ENCODE results near the gene OGFOD3. TPM values are rescaled to one million over a fixed set of nuclear protein-coding genes. Genes with fewer than 3 reads are reported as not detected.

Gene OGFOD3
- total and polyA plus RNA-seq, 2 donors from 2014 or later: 27.8 to 36.1 TPM

DNA sequence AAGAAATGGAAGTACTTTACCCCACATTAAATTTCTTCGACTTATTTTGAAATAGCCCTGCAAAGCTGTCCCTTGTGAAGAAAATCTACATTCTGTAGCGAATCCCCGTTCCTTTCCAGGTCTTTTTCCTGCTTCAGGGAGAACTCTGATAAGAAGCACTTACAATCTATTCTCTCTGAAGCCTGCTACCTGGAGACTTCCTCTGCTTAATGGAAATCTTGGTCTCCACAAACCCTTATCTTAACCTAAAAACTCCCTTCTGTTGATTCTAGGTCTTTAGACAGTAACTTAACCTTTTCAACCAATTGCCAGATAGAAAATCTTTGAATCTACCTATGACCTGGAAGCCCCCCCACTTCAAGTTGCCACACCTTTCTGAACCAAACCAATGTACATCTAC, 33.8 kb upstream of the OGFOD3 start:
- no peak overlapping the region for H3K4me3 ChIP-seq (ENCODE audit: low read length in 3 of 3)
- TF ChIP-seq, protein P1, sequence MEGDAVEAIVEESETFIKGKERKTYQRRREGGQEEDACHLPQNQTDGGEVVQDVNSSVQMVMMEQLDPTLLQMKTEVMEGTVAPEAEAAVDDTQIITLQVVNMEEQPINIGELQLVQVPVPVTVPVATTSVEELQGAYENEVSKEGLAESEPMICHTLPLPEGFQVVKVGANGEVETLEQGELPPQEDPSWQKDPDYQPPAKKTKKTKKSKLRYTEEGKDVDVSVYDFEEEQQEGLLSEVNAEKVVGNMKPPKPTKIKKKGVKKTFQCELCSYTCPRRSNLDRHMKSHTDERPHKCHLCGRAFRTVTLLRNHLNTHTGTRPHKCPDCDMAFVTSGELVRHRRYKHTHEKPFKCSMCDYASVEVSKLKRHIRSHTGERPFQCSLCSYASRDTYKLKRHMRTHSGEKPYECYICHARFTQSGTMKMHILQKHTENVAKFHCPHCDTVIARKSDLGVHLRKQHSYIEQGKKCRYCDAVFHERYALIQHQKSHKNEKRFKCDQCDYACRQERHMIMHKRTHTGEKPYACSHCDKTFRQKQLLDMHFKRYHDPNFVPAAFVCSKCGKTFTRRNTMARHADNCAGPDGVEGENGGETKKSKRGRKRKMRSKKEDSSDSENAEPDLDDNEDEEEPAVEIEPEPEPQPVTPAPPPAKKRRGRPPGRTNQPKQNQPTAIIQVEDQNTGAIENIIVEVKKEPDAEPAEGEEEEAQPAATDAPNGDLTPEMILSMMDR (IDR thresholded peaks at IDR 0.05; ENCODE audit: borderline replicate concordance, extremely low read depth, insufficient read depth): no peak
- FAIRE-seq (no peak), DNase-seq (no peak)
- no peaks in the 10 kb centered on the region for H3K9me3 ChIP-seq (ENCODE audit: control insufficient read depth in 2 of 3, insufficient read depth in 1 of 3, low read length in 3 of 3)
- intact Hi-C loops (cut with DNase I): no loop called here
- H3K27me3 ChIP-seq (ENCODE audit: control insufficient read depth, insufficient read depth, low read length): no peaks in the 10 kb centered on the region
- no peak overlapping the region for H3K27ac ChIP-seq (ENCODE audit: low read depth in 2 of 2, low read length in 2 of 2)
- no peaks in the 10 kb centered on the region for H3K36me3 ChIP-seq (ENCODE audit: control insufficient read depth in 2 of 3, insufficient read depth in 3 of 3, low read length in 3 of 3)
- no peak overlapping the region for H3K9ac ChIP-seq (ENCODE audit: low read length in 3 of 3)
- H3K4me1 ChIP-seq (ENCODE audit: control insufficient read depth in 2 of 3, insufficient read depth in 2 of 3, low read depth in 1 of 3, low read length in 3 of 3): peaks cover 0 to 12% (median 7%) of the 10 kb centered on the region in 3 donors

DNA sequence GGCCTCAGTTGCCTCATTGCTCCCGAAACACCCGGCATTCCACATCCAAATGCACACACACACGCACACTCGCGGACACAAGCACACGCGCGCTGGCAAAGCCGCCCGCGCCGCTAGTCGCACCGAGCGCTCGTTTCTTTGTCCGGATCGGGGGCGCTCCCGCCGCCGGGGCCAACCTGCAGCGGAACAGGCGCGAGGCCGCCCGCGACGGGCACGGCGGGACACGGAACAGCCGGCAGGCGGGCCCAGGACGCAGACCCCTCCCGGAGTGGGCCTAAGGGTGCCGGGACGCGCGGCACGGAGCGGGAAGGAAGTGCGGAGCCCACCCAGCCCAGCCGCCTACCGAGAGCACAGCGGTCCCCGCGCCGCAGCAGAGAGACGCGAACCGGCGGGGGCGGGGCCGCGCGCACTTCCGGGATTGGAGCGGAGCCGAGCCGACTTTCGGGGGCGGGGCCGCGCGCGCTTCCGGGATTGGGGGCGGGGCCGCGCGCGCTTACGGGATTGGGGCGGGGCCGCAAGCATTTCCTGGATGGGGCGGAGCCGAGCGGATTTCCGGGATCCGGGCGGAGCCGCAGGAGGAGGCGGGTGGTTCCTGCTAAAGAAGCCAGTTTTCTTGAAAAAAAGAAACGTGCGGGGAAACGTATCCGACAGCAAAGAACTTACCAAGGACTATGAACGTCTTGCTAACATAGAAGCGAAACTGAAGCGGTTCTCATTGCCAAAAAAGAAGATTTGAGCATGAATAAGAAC, 32.1 kb upstream of the OGFOD3 start, which contains the start of gene CYBC1:
TSS of gene CYBC1 (minus strand) at position 396 of the 750 bp plus-strand sequence. CDS start 1,498 bp downstream, outside the sequence.
- Histone ChIP-seq H3K27ac (ENCODE audit: low read depth in 2 of 2, low read length in 2 of 2) (peak within 1 kb of the TSS; percentile 85 to 94), H3K9ac (ENCODE audit: low read length in 3 of 3) (peak within 1 kb of the TSS; percentile 80 to 82 (median 80)), H3K36me3 (ENCODE audit: control insufficient read depth in 2 of 3, insufficient read depth in 3 of 3, low read length in 3 of 3) (no peaks in the 10 kb centered on the region), H3K27me3 (ENCODE audit: control insufficient read depth, insufficient read depth, low read length) (no peaks in the 10 kb centered on the region), H3K4me3 (ENCODE audit: low read length in 3 of 3) (peak within 1 kb of the TSS; percentile 87 to 92 (median 89)), H3K4me1 (ENCODE audit: control insufficient read depth in 2 of 3, insufficient read depth in 2 of 3, low read depth in 1 of 3, low read length in 3 of 3) (peaks cover 0 to 12% (median 5%) of the 10 kb centered on the region in 3 donors), H3K9me3 (ENCODE audit: control insufficient read depth in 2 of 3, insufficient read depth in 1 of 3, low read length in 3 of 3) (no peaks in the 10 kb centered on the region)
- intact Hi-C loops (cut with DNase I): no loop called here
- no peak for FAIRE-seq
- peak; percentile 95 to 98 (median 96) for DNase-seq
- TF ChIP-seq, protein P1 (IDR thresholded peaks at IDR 0.05; ENCODE audit: borderline replicate concordance, extremely low read depth, insufficient read depth): no peak

DNA sequence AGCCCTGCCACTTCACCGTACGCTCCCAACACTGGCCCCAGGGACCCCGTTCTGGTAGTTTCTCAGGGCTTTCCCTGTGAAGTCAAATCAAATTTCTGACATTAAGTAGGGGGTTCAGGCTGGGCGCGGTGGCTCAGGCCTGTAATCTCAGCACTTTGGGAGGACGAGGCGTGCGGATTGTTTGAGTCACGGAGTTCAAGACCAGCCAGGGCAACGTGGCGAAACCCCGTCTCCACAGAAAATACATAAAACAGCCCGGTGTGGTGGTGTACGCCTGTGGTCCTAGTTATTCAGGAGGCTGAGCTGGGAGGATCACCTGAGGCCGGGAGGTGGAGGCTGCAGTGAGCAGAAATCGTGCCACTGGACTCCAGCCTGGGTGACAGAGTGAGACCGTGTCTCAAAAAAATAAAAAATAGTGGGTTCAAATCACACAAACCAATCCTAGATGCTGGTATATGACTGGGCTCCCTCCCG, 31.5 kb upstream of the OGFOD3 start:
- H3K27ac ChIP-seq (ENCODE audit: low read depth in 2 of 2, low read length in 2 of 2): peak overlapping the region; percentile 85 to 93
- H3K36me3 ChIP-seq (ENCODE audit: control insufficient read depth in 2 of 3, insufficient read depth in 3 of 3, low read length in 3 of 3): no peaks in the 10 kb centered on the region
- H3K9me3 ChIP-seq (ENCODE audit: control insufficient read depth in 2 of 3, insufficient read depth in 1 of 3, low read length in 3 of 3): no peaks in the 10 kb centered on the region
- H3K9ac ChIP-seq (ENCODE audit: low read length in 3 of 3): peak overlapping the region; percentile 53 to 82 (median 80)
- no peaks in the 10 kb centered on the region for H3K27me3 ChIP-seq (ENCODE audit: control insufficient read depth, insufficient read depth, low read length)
- peaks cover 0 to 12% (median 5%) of the 10 kb centered on the region in 3 donors for H3K4me1 ChIP-seq (ENCODE audit: control insufficient read depth in 2 of 3, insufficient read depth in 2 of 3, low read depth in 1 of 3, low read length in 3 of 3)
- intact Hi-C loops (cut with DNase I): no loop called here
- H3K4me3 ChIP-seq (ENCODE audit: low read length in 3 of 3): peak overlapping the region; percentile 73 to 92 (median 87)
- FAIRE-seq (no peak), DNase-seq (peak in 1 of 5 donors; percentile 54)
- TF ChIP-seq, protein P1 (IDR thresholded peaks at IDR 0.05; ENCODE audit: borderline replicate concordance, extremely low read depth, insufficient read depth): no peak
